Measurements from ENCODE around the gene GNG8. TPM values are rescaled to one million over a fixed set of nuclear protein-coding genes. Genes with fewer than 3 reads are reported as not detected.

GNG8 gene
- total RNA-seq, 1 experiment from 2014 or later: not detected

GRCh38 chr19:46665072-46665471 is 29.1 kb upstream of the GNG8 start:
- no TSS peak for BruUV-seq (replicated peaks)
- in situ Hi-C loops (cut with HindIII; ENCODE audit: low pct_unique_long_range_greater_than_20kb, low sequenced_read_pairs): no loop called here

GRCh38 chr19:46661735-46662592 is 26.0 kb upstream of the GNG8 start:
- H3K4me3 ChIP-seq (ENCODE audit: low read depth in 2 of 2, low read length in 2 of 2): peak overlapping the region; percentile 49 to 65
- H3K27ac ChIP-seq (ENCODE audit: low read length): 0 out of 2 replicates have a peak overlapping the region, but pooled peaks have one; percentile 29
- peak; percentile 78 for ATAC-seq
- POLR2A ChIA-PET: interaction anchor here (0.7 kb wide), 1 partner anchor 49 kb away, joined by 3 read pairs; no protein-coding TSS in a partner anchor
- no peaks in the 10 kb centered on the region for H3K27me3 ChIP-seq (ENCODE audit: control insufficient read depth, insufficient read depth, low read length)
- DNase-seq (ENCODE audit: low read depth, low spot score): peak; percentile 69
- intact Hi-C loops (cut with micrococcal nuclease; ENCODE audit: unreplicated experiment) (loop anchor here (1.0 kb wide), 1 partner anchor 48 kb away; no protein-coding TSS in a partner anchor), in situ Hi-C loops (cut with HindIII; ENCODE audit: low pct_unique_long_range_greater_than_20kb, low sequenced_read_pairs) (no loop called here)
- H3K36me3 ChIP-seq (ENCODE audit: control insufficient read depth, insufficient read depth, low read length): no peaks in the 10 kb centered on the region
- CTCF ChIA-PET: interaction anchor here (0.6 to 2.0 kb wide), 8 partner anchors 11 to 50 kb away, joined by 3 to 11 read pairs (median 8); no protein-coding TSS in a partner anchor
- peaks cover 7% of the 10 kb centered on the region for H3K4me1 ChIP-seq (ENCODE audit: control insufficient read depth, insufficient read depth, low read length)
- H3K9me3 ChIP-seq (ENCODE audit: control insufficient read depth, insufficient read depth, low read depth, low read length): no peaks in the 10 kb centered on the region
- BruUV-seq (replicated peaks): no TSS peak
- no peak for TF ChIP-seq SIN3A (IDR thresholded peaks at IDR 0.05; ENCODE audit: borderline replicate concordance, insufficient read depth, low read depth, low read length)
- TF ChIP-seq, protein P1, sequence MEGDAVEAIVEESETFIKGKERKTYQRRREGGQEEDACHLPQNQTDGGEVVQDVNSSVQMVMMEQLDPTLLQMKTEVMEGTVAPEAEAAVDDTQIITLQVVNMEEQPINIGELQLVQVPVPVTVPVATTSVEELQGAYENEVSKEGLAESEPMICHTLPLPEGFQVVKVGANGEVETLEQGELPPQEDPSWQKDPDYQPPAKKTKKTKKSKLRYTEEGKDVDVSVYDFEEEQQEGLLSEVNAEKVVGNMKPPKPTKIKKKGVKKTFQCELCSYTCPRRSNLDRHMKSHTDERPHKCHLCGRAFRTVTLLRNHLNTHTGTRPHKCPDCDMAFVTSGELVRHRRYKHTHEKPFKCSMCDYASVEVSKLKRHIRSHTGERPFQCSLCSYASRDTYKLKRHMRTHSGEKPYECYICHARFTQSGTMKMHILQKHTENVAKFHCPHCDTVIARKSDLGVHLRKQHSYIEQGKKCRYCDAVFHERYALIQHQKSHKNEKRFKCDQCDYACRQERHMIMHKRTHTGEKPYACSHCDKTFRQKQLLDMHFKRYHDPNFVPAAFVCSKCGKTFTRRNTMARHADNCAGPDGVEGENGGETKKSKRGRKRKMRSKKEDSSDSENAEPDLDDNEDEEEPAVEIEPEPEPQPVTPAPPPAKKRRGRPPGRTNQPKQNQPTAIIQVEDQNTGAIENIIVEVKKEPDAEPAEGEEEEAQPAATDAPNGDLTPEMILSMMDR (IDR thresholded peaks at IDR 0.05): peak; percentile 93

More at GRCh38 chr19:46665072-46665471, 29.1 kb upstream of the GNG8 start:
- H3K36me3 ChIP-seq (ENCODE audit: control insufficient read depth, insufficient read depth, low read length): no peaks in the 10 kb centered on the region
- H3K4me3 ChIP-seq (ENCODE audit: low read depth in 2 of 2, low read length in 2 of 2): no peak overlapping the region
- H3K9me3 ChIP-seq (ENCODE audit: control insufficient read depth, insufficient read depth, low read depth, low read length): no peaks in the 10 kb centered on the region
- H3K27ac ChIP-seq (ENCODE audit: low read length): no peak overlapping the region
- ChIA-PET CTCF (interaction anchor here (0.6 kb wide), 1 partner anchor 149 kb away, joined by 8 read pairs; no protein-coding TSS in a partner anchor), POLR2A (no interaction called here)
- H3K4me1 ChIP-seq (ENCODE audit: control insufficient read depth, insufficient read depth, low read length): peaks cover 4% of the 10 kb centered on the region
- H3K27me3 ChIP-seq (ENCODE audit: control insufficient read depth, insufficient read depth, low read length): no peaks in the 10 kb centered on the region
- ATAC-seq: no peak
- intact Hi-C loops (cut with micrococcal nuclease; ENCODE audit: unreplicated experiment): no loop called here
- no peak for DNase-seq (ENCODE audit: low read depth, low spot score)
- no peak for TF ChIP-seq TCF7L2 (IDR thresholded peaks at IDR 0.05; ENCODE audit: low read depth, low read length)
- TF ChIP-seq, protein P2, sequence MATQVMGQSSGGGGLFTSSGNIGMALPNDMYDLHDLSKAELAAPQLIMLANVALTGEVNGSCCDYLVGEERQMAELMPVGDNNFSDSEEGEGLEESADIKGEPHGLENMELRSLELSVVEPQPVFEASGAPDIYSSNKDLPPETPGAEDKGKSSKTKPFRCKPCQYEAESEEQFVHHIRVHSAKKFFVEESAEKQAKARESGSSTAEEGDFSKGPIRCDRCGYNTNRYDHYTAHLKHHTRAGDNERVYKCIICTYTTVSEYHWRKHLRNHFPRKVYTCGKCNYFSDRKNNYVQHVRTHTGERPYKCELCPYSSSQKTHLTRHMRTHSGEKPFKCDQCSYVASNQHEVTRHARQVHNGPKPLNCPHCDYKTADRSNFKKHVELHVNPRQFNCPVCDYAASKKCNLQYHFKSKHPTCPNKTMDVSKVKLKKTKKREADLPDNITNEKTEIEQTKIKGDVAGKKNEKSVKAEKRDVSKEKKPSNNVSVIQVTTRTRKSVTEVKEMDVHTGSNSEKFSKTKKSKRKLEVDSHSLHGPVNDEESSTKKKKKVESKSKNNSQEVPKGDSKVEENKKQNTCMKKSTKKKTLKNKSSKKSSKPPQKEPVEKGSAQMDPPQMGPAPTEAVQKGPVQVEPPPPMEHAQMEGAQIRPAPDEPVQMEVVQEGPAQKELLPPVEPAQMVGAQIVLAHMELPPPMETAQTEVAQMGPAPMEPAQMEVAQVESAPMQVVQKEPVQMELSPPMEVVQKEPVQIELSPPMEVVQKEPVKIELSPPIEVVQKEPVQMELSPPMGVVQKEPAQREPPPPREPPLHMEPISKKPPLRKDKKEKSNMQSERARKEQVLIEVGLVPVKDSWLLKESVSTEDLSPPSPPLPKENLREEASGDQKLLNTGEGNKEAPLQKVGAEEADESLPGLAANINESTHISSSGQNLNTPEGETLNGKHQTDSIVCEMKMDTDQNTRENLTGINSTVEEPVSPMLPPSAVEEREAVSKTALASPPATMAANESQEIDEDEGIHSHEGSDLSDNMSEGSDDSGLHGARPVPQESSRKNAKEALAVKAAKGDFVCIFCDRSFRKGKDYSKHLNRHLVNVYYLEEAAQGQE (IDR thresholded peaks at IDR 0.05; ENCODE audit: insufficient read depth in 1 of 2, low read depth in 2 of 2, low read length in 1 of 2): no peak
- TF ChIP-seq POLR2AphosphoS5 (IDR thresholded peaks at IDR 0.05; ENCODE audit: low read depth, low read length): no peak
